Measurements from ENCODE around the gene PTPRO.

GRCh38 chr12:15603474-15604085, 281.3 kb downstream of the PTPRO start:
- TF ChIP-seq CTCF (IDR thresholded peaks at IDR 0.05; ENCODE audit: low read depth, low read length, missing input control) (no peak), RAD21 (IDR thresholded peaks at IDR 0.05) (no peak), SP1 (IDR thresholded peaks at IDR 0.05) (no peak), TAF1 (conservative IDR thresholded peaks at IDR 0.05) (no peak)

Data from liver (tissue), 3 donors.